Suprapubic skin (tissue), 3 donors: ENCODE data around the gene HADHB.

Experiments used
- CTCF ChIP-seq, 2 donors: fragments of 200-600 bp in 1 of 2; fragments of 450-650 bp in 1 of 2; sonication (generic) in 1 of 2; IDR thresholded peaks; one replicate each; pipeline ENCODE4 v1.5.1; 2016 to 2019; ENCODE audit warnings: antibody characterized with exemption in 2 of 2, mild to moderate bottlenecking in 1 of 2, moderate library complexity in 1 of 2
- POLR2A ChIP-seq, 2 donors: fragments of 450-650 bp; IDR thresholded peaks; one replicate each; pipeline ENCODE4 v1.6.1; 2017; ENCODE audit warnings: antibody characterized with exemption in 2 of 2, mild to moderate bottlenecking in 2 of 2, moderate library complexity in 2 of 2

- no peak for TF ChIP-seq CTCF (IDR thresholded peaks at IDR 0.05)
- no peak for TF ChIP-seq POLR2A (IDR thresholded peaks at IDR 0.05)
Observed at GRCh38 chr2:26281226-26281625, 36.5 kb downstream of the HADHB start.
